GM19468 (cell line): Measurements from ENCODE around the gene SPIB.

Experiments
- ATAC-seq: cut with Tn5 transposase; IDR thresholded peaks from one replicate; pipeline ENCODE4 v1.9.1; 2021; ENCODE audit warnings: mild to moderate bottlenecking, moderate library complexity, moderate number of reproducible peaks; ENCODE audit not compliant: unreplicated experiment; ENCODE audit errors: extremely low read depth

SPIB gene

GRCh38 chr19:50418176-50419021 is at the start of gene SPIB:
Gene SPIB (plus strand): TSS chr19:50418938. CDS start chr19:50418963, 25 bp downstream.
- no peak for ATAC-seq

- ATAC-seq, result no peak
Observed at GRCh38 chr19:50371914-50372475, 46.7 kb upstream of the SPIB start.

- peak; percentile 73 for ATAC-seq
Observed at GRCh38 chr19:50376166-50377050, 42.3 kb upstream of the SPIB start, which contains the start of gene NR1H2. Gene NR1H2 (plus strand): TSS chr19:50376457. CDS start chr19:50377606, 1,149 bp downstream.

- ATAC-seq, result no peak
Observed at GRCh38 chr19:50377051-50377461, 41.7 kb upstream of the SPIB start.

GRCh38 chr19:50377517-50377916 is 41.2 kb upstream of the SPIB start:
- no peak for ATAC-seq

- no peak for ATAC-seq
Observed at GRCh38 chr19:50378169-50378862, 40.4 kb upstream of the SPIB start.

- ATAC-seq, result no peak
Observed at GRCh38 chr19:50378863-50379236, 39.9 kb upstream of the SPIB start.

GRCh38 chr19:50379602-50380001 is 39.1 kb upstream of the SPIB start:
- ATAC-seq, result no peak

- ATAC-seq, result no peak
Observed at GRCh38 chr19:50380137-50380536, 38.6 kb upstream of the SPIB start.

- ATAC-seq, result no peak
Observed at GRCh38 chr19:50380751-50381151, 38.0 kb upstream of the SPIB start.

GRCh38 chr19:50381881-50382729 is 36.6 kb upstream of the SPIB start:
- no peak for ATAC-seq

- no peak for ATAC-seq
Observed at GRCh38 chr19:50383001-50383851, 35.5 kb upstream of the SPIB start.

GRCh38 chr19:50383852-50384684 is 34.7 kb upstream of the SPIB start, which contains the start of gene POLD1:
Gene POLD1 (plus strand): TSS chr19:50384347. CDS start chr19:50398852, 14,505 bp downstream.
- ATAC-seq, result peak; percentile 75

- no peak for ATAC-seq
Observed at GRCh38 chr19:50384685-50385535, 33.8 kb upstream of the SPIB start.

- ATAC-seq, result no peak
Observed at GRCh38 chr19:50387176-50387867, 31.4 kb upstream of the SPIB start.

GRCh38 chr19:50387868-50388245 is 30.9 kb upstream of the SPIB start:
- ATAC-seq, result no peak
